KMS-11 (cell line): ENCODE results near the gene MYO16.

Source experiments
- H2AFZ ChIP-seq: fragments of 200-600 bp; sonication (generic); 2 replicates; pipeline ENCODE4 v1.6.1; 2016; ENCODE audit warnings: antibody characterized with exemption, mixed run types, low read depth
- H3K27ac ChIP-seq: fragments of 200-600 bp; sonication (generic); 2 replicates; pipeline ENCODE4 v1.6.1; 2016; ENCODE audit warnings: mild to moderate bottlenecking, mixed run types
- H3K27me3 ChIP-seq: fragments of 200-600 bp; sonication (generic); 2 replicates; pipeline ENCODE4 v1.6.1; 2017; ENCODE audit warnings: mild to moderate bottlenecking, low read depth, mixed run types, moderate library complexity; ENCODE audit not compliant: insufficient read depth
- H3K36me3 ChIP-seq: fragments of 200-600 bp; sonication (generic); 2 replicates; pipeline ENCODE4 v1.6.1; 2017; ENCODE audit warnings: mild to moderate bottlenecking, mixed run types; ENCODE audit not compliant: insufficient read depth
- H3K4me1 ChIP-seq: fragments of 200-600 bp; sonication (generic); 2 replicates; pipeline ENCODE4 v1.6.1; 2016; ENCODE audit warnings: mild to moderate bottlenecking, low read depth, mixed run types; ENCODE audit not compliant: poor library complexity, severe bottlenecking
- H3K4me2 ChIP-seq: fragments of 200-600 bp; sonication (generic); 2 replicates; pipeline ENCODE4 v1.7.0; 2016; ENCODE audit warnings: mild to moderate bottlenecking, mixed run types
- H3K4me3 ChIP-seq: fragments of 200-600 bp; sonication (generic); IDR thresholded peaks from 2 replicates; pipeline ENCODE4 v1.6.1; 2017; ENCODE audit warnings: low read depth, low read length, mixed read lengths; ENCODE audit not compliant: insufficient read depth
- H3K79me2 ChIP-seq: fragments of 200-600 bp; sonication (generic); 2 replicates; pipeline ENCODE4 v1.6.1; 2016; ENCODE audit warnings: low read depth, mixed run types; ENCODE audit not compliant: insufficient read depth
- H3K9ac ChIP-seq: fragments of 200-600 bp; sonication (generic); 2 replicates; pipeline ENCODE4 v1.6.1; 2016; ENCODE audit warnings: mild to moderate bottlenecking, mixed run types
- H4K20me1 ChIP-seq: fragments of 200-600 bp; sonication (generic); 2 replicates; pipeline ENCODE4 v1.6.1; 2016; ENCODE audit warnings: mild to moderate bottlenecking, mixed run types; ENCODE audit not compliant: insufficient read depth
- TF ChIP-seq, protein P1 (sequence below): fragments of 200-600 bp; sonication (generic); conservative IDR thresholded peaks from 2 replicates; pipeline ENCODE4 v1.6.1; 2017; ENCODE audit warnings: low read depth, mild to moderate bottlenecking, antibody characterized with exemption, low read length, moderate library complexity, mixed read lengths

Gene MYO16

GRCh38 chr13:108993346-108993745, 363.9 kb downstream of the MYO16 start:
- no peaks in the 10 kb centered on the region for H3K4me1 ChIP-seq
- H3K79me2 ChIP-seq = no peaks in the 10 kb centered on the region
- TF ChIP-seq, protein P1, sequence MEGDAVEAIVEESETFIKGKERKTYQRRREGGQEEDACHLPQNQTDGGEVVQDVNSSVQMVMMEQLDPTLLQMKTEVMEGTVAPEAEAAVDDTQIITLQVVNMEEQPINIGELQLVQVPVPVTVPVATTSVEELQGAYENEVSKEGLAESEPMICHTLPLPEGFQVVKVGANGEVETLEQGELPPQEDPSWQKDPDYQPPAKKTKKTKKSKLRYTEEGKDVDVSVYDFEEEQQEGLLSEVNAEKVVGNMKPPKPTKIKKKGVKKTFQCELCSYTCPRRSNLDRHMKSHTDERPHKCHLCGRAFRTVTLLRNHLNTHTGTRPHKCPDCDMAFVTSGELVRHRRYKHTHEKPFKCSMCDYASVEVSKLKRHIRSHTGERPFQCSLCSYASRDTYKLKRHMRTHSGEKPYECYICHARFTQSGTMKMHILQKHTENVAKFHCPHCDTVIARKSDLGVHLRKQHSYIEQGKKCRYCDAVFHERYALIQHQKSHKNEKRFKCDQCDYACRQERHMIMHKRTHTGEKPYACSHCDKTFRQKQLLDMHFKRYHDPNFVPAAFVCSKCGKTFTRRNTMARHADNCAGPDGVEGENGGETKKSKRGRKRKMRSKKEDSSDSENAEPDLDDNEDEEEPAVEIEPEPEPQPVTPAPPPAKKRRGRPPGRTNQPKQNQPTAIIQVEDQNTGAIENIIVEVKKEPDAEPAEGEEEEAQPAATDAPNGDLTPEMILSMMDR = no peak
- no peak overlapping the region for H2AFZ ChIP-seq
- no peaks in the 10 kb centered on the region for H4K20me1 ChIP-seq
- H3K4me3 ChIP-seq = no peak overlapping the region
- H3K9ac ChIP-seq = no peak overlapping the region
- H3K36me3 ChIP-seq = no peaks in the 10 kb centered on the region
- H3K27me3 ChIP-seq = no peaks in the 10 kb centered on the region
- H3K4me2 ChIP-seq = no peak overlapping the region
- no peak overlapping the region for H3K27ac ChIP-seq

DNA sequence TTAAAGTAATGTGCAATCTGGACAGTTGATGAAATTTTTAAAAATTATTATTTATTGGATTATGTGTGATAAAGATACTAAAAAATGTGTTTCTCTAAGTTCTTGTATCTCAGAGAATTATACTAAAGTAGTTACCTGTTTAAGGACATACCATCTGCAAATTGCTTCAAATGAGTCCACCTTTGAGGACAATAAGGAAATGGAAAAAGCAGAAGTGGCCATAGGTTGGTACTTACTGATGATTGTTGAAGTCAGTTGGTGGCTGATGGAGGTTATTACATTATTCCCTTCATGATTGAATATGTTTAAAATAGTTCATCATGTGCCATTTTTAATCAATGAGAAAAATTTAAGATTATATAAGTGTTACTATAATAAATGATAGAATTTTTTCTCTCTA, 367.0 kb downstream of the MYO16 start:
- Histone ChIP-seq H3K9ac (no peak overlapping the region), H3K27me3 (no peaks in the 10 kb centered on the region), H4K20me1 (no peaks in the 10 kb centered on the region), H3K4me1 (no peaks in the 10 kb centered on the region), H3K79me2 (no peaks in the 10 kb centered on the region), H2AFZ (no peak overlapping the region), H3K4me3 (no peak overlapping the region), H3K36me3 (no peaks in the 10 kb centered on the region), H3K27ac (no peak overlapping the region), H3K4me2 (no peak overlapping the region)
- TF ChIP-seq, protein P1 = no peak

DNA sequence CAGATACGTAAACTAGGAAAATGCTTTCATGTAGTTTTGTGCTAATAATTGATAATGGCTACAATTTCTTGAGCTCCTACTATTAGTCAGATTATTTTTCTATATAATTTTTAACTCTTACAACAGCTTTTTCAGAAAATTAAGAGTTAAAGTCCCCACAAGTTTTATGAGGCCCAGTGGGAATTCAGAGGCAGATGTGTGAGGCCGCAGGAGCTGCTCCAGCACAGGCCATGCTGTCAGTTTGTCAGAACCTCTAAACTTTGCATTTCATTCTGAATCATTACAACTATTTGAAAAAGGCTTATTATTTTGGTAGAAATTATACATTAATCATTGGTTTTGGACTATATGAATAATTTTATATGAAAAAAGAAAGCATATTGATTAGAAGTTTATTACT, 370.8 kb downstream of the MYO16 start:
- Histone ChIP-seq H3K36me3 (no peaks in the 10 kb centered on the region), H3K27ac (no peak overlapping the region), H3K79me2 (no peaks in the 10 kb centered on the region), H3K4me1 (no peaks in the 10 kb centered on the region), H3K4me2 (no peak overlapping the region), H3K9ac (no peak overlapping the region), H3K27me3 (no peaks in the 10 kb centered on the region), H4K20me1 (no peaks in the 10 kb centered on the region), H2AFZ (no peak overlapping the region), H3K4me3 (no peak overlapping the region)
- TF ChIP-seq, protein P1 = no peak

GRCh38 chr13:109002934-109003333, 373.5 kb downstream of the MYO16 start:
- no peaks in the 10 kb centered on the region for H3K27me3 ChIP-seq
- no peaks in the 10 kb centered on the region for H3K4me1 ChIP-seq
- TF ChIP-seq, protein P1 = no peak
- H3K9ac ChIP-seq = no peak overlapping the region
- H2AFZ ChIP-seq = no peak overlapping the region
- no peak overlapping the region for H3K4me2 ChIP-seq
- H3K27ac ChIP-seq = no peak overlapping the region
- no peak overlapping the region for H3K4me3 ChIP-seq
- H3K36me3 ChIP-seq = no peaks in the 10 kb centered on the region
- no peaks in the 10 kb centered on the region for H4K20me1 ChIP-seq
- no peaks in the 10 kb centered on the region for H3K79me2 ChIP-seq
